Measurements from ENCODE around the gene FADS1.
A peak's percentile ranks its signal among the peaks of the same experiment; 100 is the strongest.

FADS1 gene

DNA sequence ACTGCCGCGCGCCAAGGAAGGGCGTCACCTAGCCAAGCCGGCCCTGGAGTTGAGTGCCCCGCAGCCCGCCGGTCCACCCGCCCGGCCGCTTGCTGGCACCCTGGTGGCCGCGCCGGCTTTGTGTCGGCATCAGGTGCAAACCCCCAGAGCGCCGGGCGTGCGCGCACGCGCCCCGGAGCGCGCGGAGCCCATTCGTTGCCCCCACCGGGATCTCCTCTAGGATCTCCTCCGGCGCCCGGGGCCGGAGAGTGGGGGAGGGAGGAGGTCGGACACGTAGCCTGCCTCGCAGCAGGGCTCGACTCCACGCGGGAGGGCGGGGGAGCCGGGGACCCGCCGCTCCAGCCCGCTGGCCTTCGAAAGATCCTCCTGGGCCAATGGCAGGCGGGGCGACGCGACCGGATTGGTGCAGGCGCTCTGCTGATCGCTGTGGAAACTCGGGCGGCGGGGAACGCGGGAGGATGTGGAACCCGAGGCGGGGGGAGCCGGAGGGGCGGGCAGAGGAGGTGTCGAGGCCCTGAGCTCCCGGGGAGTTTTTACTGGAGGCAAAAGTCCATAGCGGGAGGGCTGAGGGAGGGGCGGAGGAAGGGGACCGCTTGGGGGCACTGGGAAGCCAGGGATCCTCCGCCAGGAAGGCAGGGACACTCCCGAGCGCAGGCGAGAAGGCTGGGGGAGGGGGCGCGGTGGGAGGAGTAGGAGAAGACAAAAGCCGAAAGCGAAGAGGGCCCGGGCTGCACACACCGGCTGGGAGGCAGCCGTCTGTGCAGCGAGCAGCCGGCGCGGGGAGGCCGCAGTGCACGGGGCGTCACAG is 11.0 kb upstream of the FADS1 start, which contains the start of gene FADS2:
Gene FADS2 (plus strand): TSS at position 730 of the 808 bp plus-strand sequence. CDS start 91 bp downstream, outside the sequence.
- DNase-seq (ENCODE audit: low read depth): peak; percentile 95
- peak within 1 kb of the TSS; percentile 96 for H3K4me3 ChIP-seq (ENCODE audit: control insufficient read depth, low read depth, low read length)
- TF ChIP-seq, protein P1, sequence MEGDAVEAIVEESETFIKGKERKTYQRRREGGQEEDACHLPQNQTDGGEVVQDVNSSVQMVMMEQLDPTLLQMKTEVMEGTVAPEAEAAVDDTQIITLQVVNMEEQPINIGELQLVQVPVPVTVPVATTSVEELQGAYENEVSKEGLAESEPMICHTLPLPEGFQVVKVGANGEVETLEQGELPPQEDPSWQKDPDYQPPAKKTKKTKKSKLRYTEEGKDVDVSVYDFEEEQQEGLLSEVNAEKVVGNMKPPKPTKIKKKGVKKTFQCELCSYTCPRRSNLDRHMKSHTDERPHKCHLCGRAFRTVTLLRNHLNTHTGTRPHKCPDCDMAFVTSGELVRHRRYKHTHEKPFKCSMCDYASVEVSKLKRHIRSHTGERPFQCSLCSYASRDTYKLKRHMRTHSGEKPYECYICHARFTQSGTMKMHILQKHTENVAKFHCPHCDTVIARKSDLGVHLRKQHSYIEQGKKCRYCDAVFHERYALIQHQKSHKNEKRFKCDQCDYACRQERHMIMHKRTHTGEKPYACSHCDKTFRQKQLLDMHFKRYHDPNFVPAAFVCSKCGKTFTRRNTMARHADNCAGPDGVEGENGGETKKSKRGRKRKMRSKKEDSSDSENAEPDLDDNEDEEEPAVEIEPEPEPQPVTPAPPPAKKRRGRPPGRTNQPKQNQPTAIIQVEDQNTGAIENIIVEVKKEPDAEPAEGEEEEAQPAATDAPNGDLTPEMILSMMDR (conservative IDR thresholded peaks at IDR 0.05; ENCODE audit: control insufficient read depth, insufficient read depth, low read depth, low read length): no peak

- H3K4me3 ChIP-seq (ENCODE audit: control insufficient read depth, low read depth, low read length): peak overlapping the region; percentile 96
- TF ChIP-seq, protein P1 (conservative IDR thresholded peaks at IDR 0.05; ENCODE audit: control insufficient read depth, insufficient read depth, low read depth, low read length): no peak
- no peak for DNase-seq (ENCODE audit: low read depth)
Measured at GRCh38 chr11:61826930-61827570, 10.2 kb upstream of the FADS1 start.

DNA sequence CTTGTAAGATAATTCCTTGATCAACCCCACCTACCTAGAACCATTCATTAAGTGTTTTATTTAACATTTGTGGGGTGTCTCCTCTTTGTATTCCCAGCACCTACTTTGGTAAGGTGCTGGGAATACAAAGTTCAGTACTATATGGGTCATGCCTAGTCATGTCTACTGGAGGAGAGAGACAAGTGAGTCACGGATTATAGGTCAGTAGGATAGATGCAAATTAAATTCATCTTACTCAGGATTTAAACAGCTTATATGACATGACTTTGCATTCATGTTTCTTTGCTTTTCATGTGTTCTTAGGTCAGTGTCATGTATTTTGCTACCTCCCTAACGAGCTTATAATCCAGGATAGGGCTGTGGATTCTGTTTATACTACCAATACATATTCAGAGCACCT is 3.4 kb upstream of the FADS1 start:
- peak; percentile 85 for DNase-seq (ENCODE audit: low read depth)
- TF ChIP-seq, protein P1 (conservative IDR thresholded peaks at IDR 0.05; ENCODE audit: control insufficient read depth, insufficient read depth, low read depth, low read length): no peak
- no peak overlapping the region for H3K4me3 ChIP-seq (ENCODE audit: control insufficient read depth, low read depth, low read length)

DNA sequence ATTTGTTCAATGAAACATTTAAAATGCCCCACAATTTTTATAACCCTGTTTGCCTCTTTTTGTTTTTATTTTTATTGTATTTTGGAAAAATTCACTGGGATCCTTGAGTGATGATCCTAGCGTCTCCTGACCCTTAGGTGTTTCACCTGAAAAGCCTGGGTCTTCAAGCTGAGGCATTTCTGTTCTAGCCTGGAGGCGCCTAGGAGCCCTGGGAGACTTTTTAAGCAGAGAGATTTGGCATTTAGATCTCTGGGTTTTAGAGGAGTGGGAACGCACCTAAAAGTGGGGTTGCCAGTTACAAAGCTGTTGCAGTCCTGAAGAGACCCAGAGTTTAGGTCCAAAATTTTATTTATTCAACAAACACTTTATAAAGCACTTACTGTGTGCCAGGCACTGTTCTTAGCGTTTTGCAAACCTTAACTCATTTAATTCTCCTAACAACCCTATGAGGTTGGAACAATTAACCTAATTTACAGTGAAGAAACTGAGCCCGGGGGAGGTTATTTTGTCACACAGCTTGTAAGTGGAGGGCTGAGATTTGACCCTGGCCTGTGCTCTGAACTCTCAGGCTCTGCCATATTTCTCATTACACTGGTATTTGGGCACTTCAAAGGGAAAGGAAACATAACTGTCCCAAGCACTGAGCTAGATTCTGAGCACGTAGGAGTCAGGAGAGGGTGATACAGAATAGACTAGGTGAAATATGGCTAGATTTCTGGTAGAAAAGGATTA is 834 bp upstream of the FADS1 start:
- H3K4me3 ChIP-seq (ENCODE audit: control insufficient read depth, low read depth, low read length): peak overlapping the region; percentile 83
- TF ChIP-seq, protein P1 (conservative IDR thresholded peaks at IDR 0.05; ENCODE audit: control insufficient read depth, insufficient read depth, low read depth, low read length): no peak
- no peak for DNase-seq (ENCODE audit: low read depth)

DNA sequence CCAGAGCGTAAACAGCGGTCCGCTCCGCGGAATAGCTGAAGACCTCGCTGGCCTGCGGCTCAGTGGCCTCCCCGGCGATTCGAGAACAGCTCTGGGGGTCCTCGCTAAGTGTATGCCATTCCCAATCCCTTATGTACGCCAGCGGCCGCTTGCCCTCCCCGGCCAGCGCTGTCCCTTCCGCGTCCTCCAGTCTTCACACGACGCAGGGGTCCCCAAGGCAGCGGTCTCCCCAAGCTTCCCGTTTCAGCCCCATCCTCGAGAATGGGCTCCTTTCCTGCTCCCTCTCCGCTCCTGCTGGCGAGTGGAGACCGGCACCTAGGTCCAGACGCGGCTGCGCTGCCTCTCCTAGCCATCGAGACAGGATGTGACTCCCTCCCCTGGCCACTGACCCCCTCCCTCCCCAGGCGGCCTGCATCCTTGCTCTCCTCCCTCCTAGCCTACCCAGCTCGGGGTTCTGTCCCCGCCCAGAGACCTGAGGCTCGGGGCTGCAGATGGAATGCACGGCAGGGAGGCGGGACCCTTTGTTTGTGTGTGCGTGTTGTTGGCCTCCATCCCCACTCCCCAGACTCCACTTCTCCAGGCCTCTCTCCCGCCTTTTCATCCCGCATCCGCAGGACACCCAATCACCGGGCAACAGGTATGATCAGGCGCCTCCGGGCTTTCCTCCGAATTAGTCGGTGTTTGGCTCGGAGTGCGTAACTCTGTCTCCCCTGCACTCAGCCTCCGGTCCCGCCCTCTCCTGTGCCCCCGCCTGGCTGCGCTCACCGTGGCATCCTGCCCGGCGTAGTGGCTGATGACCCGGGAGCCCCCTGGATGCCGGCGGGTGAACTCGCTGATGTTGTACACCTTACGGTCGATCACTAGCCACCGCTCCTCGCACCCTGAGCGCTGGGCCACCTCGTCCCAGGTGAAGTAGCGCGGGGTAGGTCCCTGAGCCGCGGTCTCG is 740 bp downstream of the FADS1 start:
- TF ChIP-seq, protein P1 (conservative IDR thresholded peaks at IDR 0.05; ENCODE audit: control insufficient read depth, insufficient read depth, low read depth, low read length): no peak
- peak overlapping the region; percentile 83 for H3K4me3 ChIP-seq (ENCODE audit: control insufficient read depth, low read depth, low read length)
- peak; percentile 73 for DNase-seq (ENCODE audit: low read depth)
